Measurements from ENCODE around the gene MAP2K7. TPM values are rescaled to one million over a fixed set of nuclear protein-coding genes. Genes with fewer than 3 reads are reported as not detected.
A peak's percentile ranks its signal among the peaks of the same experiment; 100 is the strongest.
"Not testable (repeated sequence)": the region's sequence is repeated elsewhere in the genome, so short reads cannot be mapped to it uniquely, and the experiment has no call there.

The MAP2K7 gene
- total RNA-seq, 1 experiment from 2014 or later = 46.1 TPM

- Histone ChIP-seq H3K4me1 (ENCODE audit: insufficient read depth, low read length, poor library complexity, severe bottlenecking) (no peaks in the 10 kb centered on the region), H3K27me3 (replicated peaks; ENCODE audit: insufficient read depth, low read depth, low read length, poor library complexity) (no peaks in the 10 kb centered on the region), H3K4me3 (ENCODE audit: low read depth, low read length, poor library complexity, severe bottlenecking) (peak overlapping the region; percentile 48), H3K36me3 (ENCODE audit: insufficient read depth, low read length, poor library complexity, severe bottlenecking) (no peaks in the 10 kb centered on the region), H3K9me3 (ENCODE audit: low read depth, low read length, poor library complexity, severe bottlenecking) (no peaks in the 10 kb centered on the region), H3K27ac (ENCODE audit: low read depth, low read length, poor library complexity, severe bottlenecking) (no peak overlapping the region)
- BruUV-seq (replicated peaks) = no TSS peak
- TF ChIP-seq CTCF (conservative IDR thresholded peaks at IDR 0.05; ENCODE audit: low read depth, low read length) (no peak), EZH2 (IDR thresholded peaks at IDR 0.05; ENCODE audit: borderline replicate concordance, low read depth, low read length, poor library complexity, severe bottlenecking) (no peak)
- CTCF ChIA-PET = interaction anchor here (1.0 kb wide), 2 partner anchors 35 to 56 kb away, joined by 3 to 5 read pairs; no protein-coding TSS in a partner anchor
- DNase-seq (ENCODE audit: low spot score) = no peak
- intact Hi-C loops (cut with micrococcal nuclease; ENCODE audit: unreplicated experiment) = no loop called here
- POLR2A ChIA-PET (ENCODE audit: low non-redundant PET) = interaction anchor here (0.7 kb wide), 1 partner anchor 16 kb away, joined by 4 read pairs; the partner anchor contains the start of gene MAP2K7
Measured at GRCh38 chr19:7887408-7888144, 16.1 kb upstream of the MAP2K7 start.

- DNase-seq (ENCODE audit: low spot score) = peak; percentile 62
- Histone ChIP-seq H3K27me3 (replicated peaks; ENCODE audit: insufficient read depth, low read depth, low read length, poor library complexity) (no peaks in the 10 kb centered on the region), H3K4me3 (ENCODE audit: low read depth, low read length, poor library complexity, severe bottlenecking) (peak within 1 kb of the TSS; percentile 48), H3K36me3 (ENCODE audit: insufficient read depth, low read length, poor library complexity, severe bottlenecking) (no peaks in the 10 kb centered on the region), H3K27ac (ENCODE audit: low read depth, low read length, poor library complexity, severe bottlenecking) (no peak within 1 kb of the TSS), H3K9me3 (ENCODE audit: low read depth, low read length, poor library complexity, severe bottlenecking) (no peaks in the 10 kb centered on the region), H3K4me1 (ENCODE audit: insufficient read depth, low read length, poor library complexity, severe bottlenecking) (no peaks in the 10 kb centered on the region)
- no TSS peak for BruUV-seq (replicated peaks)
- TF ChIP-seq EZH2 (IDR thresholded peaks at IDR 0.05; ENCODE audit: borderline replicate concordance, low read depth, low read length, poor library complexity, severe bottlenecking) (no peak), CTCF (conservative IDR thresholded peaks at IDR 0.05; ENCODE audit: low read depth, low read length) (no peak)
- ChIA-PET CTCF (no interaction called here), POLR2A (ENCODE audit: low non-redundant PET) (no interaction called here)
- intact Hi-C loops (cut with micrococcal nuclease; ENCODE audit: unreplicated experiment) = no loop called here
Measured at GRCh38 chr19:7888145-7888825, 15.4 kb upstream of the MAP2K7 start, which contains the start of gene LRRC8E. Gene LRRC8E, plus strand, starts transcription at chr19:7888510. Its CDS starts 7,094 bp downstream, at chr19:7895604.

- TF ChIP-seq CTCF (conservative IDR thresholded peaks at IDR 0.05; ENCODE audit: low read depth, low read length) (no peak), EZH2 (IDR thresholded peaks at IDR 0.05; ENCODE audit: borderline replicate concordance, low read depth, low read length, poor library complexity, severe bottlenecking) (no peak)
- H3K4me3 ChIP-seq (ENCODE audit: low read depth, low read length, poor library complexity, severe bottlenecking) = peak overlapping the region; percentile 48
Measured at GRCh38 chr19:7888826-7889217, 14.9 kb upstream of the MAP2K7 start.

GRCh38 chr19:7893362-7894101 is 10.1 kb upstream of the MAP2K7 start:
- H3K4me3 ChIP-seq (ENCODE audit: low read depth, low read length, poor library complexity, severe bottlenecking); CTCF ChIA-PET; BruUV-seq (replicated peaks); DNase-seq (ENCODE audit: low spot score); H3K27me3 ChIP-seq (replicated peaks; ENCODE audit: insufficient read depth, low read depth, low read length, poor library complexity); POLR2A ChIA-PET (ENCODE audit: low non-redundant PET); H3K36me3 ChIP-seq (ENCODE audit: insufficient read depth, low read length, poor library complexity, severe bottlenecking); intact Hi-C loops (cut with micrococcal nuclease; ENCODE audit: unreplicated experiment); H3K4me1 ChIP-seq (ENCODE audit: insufficient read depth, low read length, poor library complexity, severe bottlenecking); H3K27ac ChIP-seq (ENCODE audit: low read depth, low read length, poor library complexity, severe bottlenecking); H3K9me3 ChIP-seq (ENCODE audit: low read depth, low read length, poor library complexity, severe bottlenecking): not testable (repeated sequence)

More at GRCh38 chr19:7888826-7889217, 14.9 kb upstream of the MAP2K7 start:
- BruUV-seq (replicated peaks) = no TSS peak
- H3K36me3 ChIP-seq (ENCODE audit: insufficient read depth, low read length, poor library complexity, severe bottlenecking) = no peaks in the 10 kb centered on the region
- ChIA-PET POLR2A (ENCODE audit: low non-redundant PET) (no interaction called here), CTCF (no interaction called here)
- no peaks in the 10 kb centered on the region for H3K9me3 ChIP-seq (ENCODE audit: low read depth, low read length, poor library complexity, severe bottlenecking)
- intact Hi-C loops (cut with micrococcal nuclease; ENCODE audit: unreplicated experiment) = no loop called here
- no peak for DNase-seq (ENCODE audit: low spot score)
- H3K27me3 ChIP-seq (replicated peaks; ENCODE audit: insufficient read depth, low read depth, low read length, poor library complexity) = no peaks in the 10 kb centered on the region
- H3K27ac ChIP-seq (ENCODE audit: low read depth, low read length, poor library complexity, severe bottlenecking) = no peak overlapping the region
- H3K4me1 ChIP-seq (ENCODE audit: insufficient read depth, low read length, poor library complexity, severe bottlenecking) = no peaks in the 10 kb centered on the region
